GM21423 (cell line): ENCODE measurements around the gene CSNK2B.

Source experiments
- ATAC-seq: cut with Tn5 transposase; IDR thresholded peaks from one replicate; pipeline ENCODE4 v1.9.1; 2021; ENCODE audit warnings: mild to moderate bottlenecking, moderate library complexity; ENCODE audit not compliant: unreplicated experiment

Gene CSNK2B

GRCh38 chr6:31660381-31661261, 5.3 kb upstream of the CSNK2B start, which contains the start of gene C6orf47:
TSS of gene C6orf47 (minus strand) at chr6:31660778. CDS start at chr6:31659947, 831 bp downstream.
- ATAC-seq, result peak; percentile 42

GRCh38 chr6:31661262-31662123, 4.4 kb upstream of the CSNK2B start:
- no peak for ATAC-seq

GRCh38 chr6:31662124-31662723, 3.7 kb upstream of the CSNK2B start:
- ATAC-seq, result no peak

- no peak for ATAC-seq
Observed at GRCh38 chr6:31663126-31663960, 2.5 kb upstream of the CSNK2B start.

GRCh38 chr6:31663961-31664789, 1.7 kb upstream of the CSNK2B start:
- no peak for ATAC-seq

- ATAC-seq, result peak; percentile 32
Observed at GRCh38 chr6:31664790-31665500, 935 bp upstream of the CSNK2B start, which contains the start of gene GPANK1. TSS of gene GPANK1 (minus strand) at chr6:31664997. CDS start at chr6:31664478, 519 bp downstream.

- ATAC-seq, result no peak
Observed at GRCh38 chr6:31666337-31666965, 571 bp downstream of the CSNK2B start.

- ATAC-seq, result no peak
Observed at GRCh38 chr6:31669676-31670075, 3.8 kb downstream of the CSNK2B start, which contains the start of gene LY6G5B. TSS of gene LY6G5B (plus strand) at chr6:31669976. CDS start at chr6:31670951, 975 bp downstream.

GRCh38 chr6:31676322-31676903, 10.5 kb downstream of the CSNK2B start:
- no peak for ATAC-seq

GRCh38 chr6:31676904-31677303, 11.0 kb downstream of the CSNK2B start:
- no peak for ATAC-seq

- no peak for ATAC-seq
Observed at GRCh38 chr6:31677955-31678354, 12.1 kb downstream of the CSNK2B start.

GRCh38 chr6:31680226-31681134, 14.6 kb downstream of the CSNK2B start, which contains the start of gene LY6G5C:
TSS of gene LY6G5C (minus strand) at chr6:31681067. CDS start at chr6:31680373, 694 bp downstream.
- ATAC-seq, result no peak

- ATAC-seq, result no peak
Observed at GRCh38 chr6:31681135-31681671, 15.3 kb downstream of the CSNK2B start.

GRCh38 chr6:31683591-31683990, 17.7 kb downstream of the CSNK2B start:
- no peak for ATAC-seq

- ATAC-seq, result no peak
Observed at GRCh38 chr6:31686483-31686882, 20.6 kb downstream of the CSNK2B start.

- no peak for ATAC-seq
Observed at GRCh38 chr6:31687321-31687720, 21.4 kb downstream of the CSNK2B start.
